GM21526 (cell line): Measurements from ENCODE around the gene EXOSC2.
A peak's percentile ranks its signal among the peaks of the same experiment; 100 is the strongest.

ENCODE experiments used
- ATAC-seq: cut with Tn5 transposase; IDR thresholded peaks from one replicate; pipeline ENCODE4 v1.9.1; 2021; ENCODE audit warnings: moderate library complexity; ENCODE audit not compliant: unreplicated experiment, low FRiP score

EXOSC2 gene

GRCh38 chr9:130693101-130693425 is 517 bp upstream of the EXOSC2 start:
- no peak for ATAC-seq

GRCh38 chr9:130694205-130694604 is 625 bp downstream of the EXOSC2 start:
- ATAC-seq = no peak

- ATAC-seq = no peak
Observed at GRCh38 chr9:130696139-130696650, 2.6 kb downstream of the EXOSC2 start.

- ATAC-seq = no peak
Observed at GRCh38 chr9:130696996-130697395, 3.4 kb downstream of the EXOSC2 start.

GRCh38 chr9:130698514-130698913 is 4.9 kb downstream of the EXOSC2 start:
- no peak for ATAC-seq

GRCh38 chr9:130699047-130699446 is 5.5 kb downstream of the EXOSC2 start:
- ATAC-seq = no peak

GRCh38 chr9:130701059-130702022 is 7.8 kb downstream of the EXOSC2 start:
- no peak for ATAC-seq

GRCh38 chr9:130703501-130703900 is 9.9 kb downstream of the EXOSC2 start:
- ATAC-seq = no peak

GRCh38 chr9:130707225-130707976 is 13.8 kb downstream of the EXOSC2 start:
- no peak for ATAC-seq

GRCh38 chr9:130710822-130711352 is 17.3 kb downstream of the EXOSC2 start:
- ATAC-seq = no peak

GRCh38 chr9:130711469-130711868 is 17.9 kb downstream of the EXOSC2 start:
- ATAC-seq = no peak

- peak; percentile 94 for ATAC-seq
Observed at GRCh38 chr9:130712564-130713285, 19.1 kb downstream of the EXOSC2 start.

- ATAC-seq = no peak
Observed at GRCh38 chr9:130713286-130713960, 19.8 kb downstream of the EXOSC2 start.

GRCh38 chr9:130714586-130715110 is 21.1 kb downstream of the EXOSC2 start:
- ATAC-seq = no peak

GRCh38 chr9:130715270-130715669 is 21.7 kb downstream of the EXOSC2 start:
- no peak for ATAC-seq

GRCh38 chr9:130718562-130718961 is 25.0 kb downstream of the EXOSC2 start:
- no peak for ATAC-seq

GRCh38 chr9:130720762-130721161 is 27.2 kb downstream of the EXOSC2 start:
- no peak for ATAC-seq

- no peak for ATAC-seq
Observed at GRCh38 chr9:130728721-130729120, 35.1 kb downstream of the EXOSC2 start.

- ATAC-seq = no peak
Observed at GRCh38 chr9:130729145-130729544, 35.6 kb downstream of the EXOSC2 start.

GRCh38 chr9:130731355-130731754 is 37.8 kb downstream of the EXOSC2 start:
- ATAC-seq = no peak
